ENCODE measurements around the gene OR10A3.

Gene OR10A3

GRCh38 chr11:7936615-7937014 is 4.9 kb downstream of the OR10A3 start:
- DNase-seq (ENCODE audit: low spot score), result no peak

DNA sequence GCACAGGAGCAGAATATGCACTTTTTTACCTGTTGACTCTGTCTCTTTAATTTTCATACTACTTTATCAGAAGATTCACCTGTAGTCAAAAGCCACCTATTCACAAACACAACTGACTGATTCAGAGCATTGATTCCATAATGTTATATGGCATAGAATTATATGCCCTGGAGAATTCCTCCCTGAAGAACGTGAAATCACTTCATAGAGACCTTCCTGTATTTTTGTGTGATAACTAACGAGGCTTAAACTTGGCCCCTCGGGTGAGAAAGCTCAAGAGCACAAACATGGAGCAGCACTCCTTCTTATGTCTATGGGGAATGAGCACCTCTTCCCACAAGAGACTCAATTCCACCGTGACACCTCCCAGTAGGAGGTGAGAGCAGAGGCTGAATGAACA is 10.3 kb downstream of the OR10A3 start, which contains the start of gene OR10A6:
OR10A6 (minus strand) TSS at position 101 of the 400 bp plus-strand sequence. CDS start 2,606 bp downstream, outside the sequence.
- no peak for DNase-seq (ENCODE audit: low spot score)

- no peak for DNase-seq (ENCODE audit: low spot score)
These were observed 13.9 kb downstream of the OR10A3 start for GRCh38 chr11:7927635-7928034.

DNA sequence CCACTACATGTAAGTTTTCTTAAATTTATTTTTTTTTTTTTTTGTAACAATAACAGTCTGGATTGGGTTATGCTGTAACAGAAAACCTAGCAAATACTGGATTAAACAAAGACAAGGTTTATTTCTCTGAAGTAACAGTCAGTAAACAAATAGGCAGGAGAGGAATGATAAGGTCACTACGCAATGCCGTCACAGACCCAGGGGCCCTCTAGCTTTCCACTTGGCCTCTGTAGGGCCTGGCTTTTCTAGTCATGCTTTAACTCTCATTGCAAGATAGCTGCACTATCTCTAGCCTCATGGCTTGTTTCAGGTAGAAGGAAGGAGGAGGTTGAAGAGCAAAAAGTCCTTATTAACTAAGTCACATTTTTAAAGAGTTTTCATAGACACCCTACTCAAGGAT is 17.0 kb downstream of the OR10A3 start:
- DNase-seq (ENCODE audit: low spot score), result no peak

- DNase-seq (ENCODE audit: low spot score), result no peak
These were observed 23.4 kb downstream of the OR10A3 start for GRCh38 chr11:7918141-7918540.

GRCh38 chr11:7911011-7911410 is 30.5 kb downstream of the OR10A3 start:
- DNase-seq (ENCODE audit: low spot score), result no peak

GRCh38 chr11:7910286-7910788 is 31.2 kb downstream of the OR10A3 start:
- DNase-seq (ENCODE audit: low spot score), result no peak

- no peak for DNase-seq (ENCODE audit: low spot score)
These were observed 31.8 kb downstream of the OR10A3 start for GRCh38 chr11:7909585-7910285.

DNA sequence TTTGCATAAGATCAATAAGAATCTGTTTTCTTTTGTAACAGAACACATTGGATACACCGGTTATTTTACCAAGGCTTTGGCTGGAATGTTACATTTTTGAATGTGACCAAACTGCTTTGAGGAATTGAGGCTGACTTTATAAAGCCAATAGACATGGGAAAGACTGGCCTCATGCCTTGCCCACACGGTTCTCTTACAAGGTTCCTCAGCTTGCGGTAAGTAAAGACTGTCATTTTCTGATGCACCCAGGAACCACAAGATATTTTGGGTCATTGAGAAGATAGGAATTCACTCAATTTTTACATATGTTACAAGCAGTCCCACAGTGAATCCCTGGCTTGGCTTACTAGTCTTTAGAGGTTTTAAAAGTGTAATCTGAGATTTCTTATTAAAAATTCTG is 34.4 kb downstream of the OR10A3 start:
- DNase-seq (ENCODE audit: low spot score), result no peak

GRCh38 chr11:7906481-7906880 is 35.0 kb downstream of the OR10A3 start:
- DNase-seq (ENCODE audit: low spot score), result no peak

DNA sequence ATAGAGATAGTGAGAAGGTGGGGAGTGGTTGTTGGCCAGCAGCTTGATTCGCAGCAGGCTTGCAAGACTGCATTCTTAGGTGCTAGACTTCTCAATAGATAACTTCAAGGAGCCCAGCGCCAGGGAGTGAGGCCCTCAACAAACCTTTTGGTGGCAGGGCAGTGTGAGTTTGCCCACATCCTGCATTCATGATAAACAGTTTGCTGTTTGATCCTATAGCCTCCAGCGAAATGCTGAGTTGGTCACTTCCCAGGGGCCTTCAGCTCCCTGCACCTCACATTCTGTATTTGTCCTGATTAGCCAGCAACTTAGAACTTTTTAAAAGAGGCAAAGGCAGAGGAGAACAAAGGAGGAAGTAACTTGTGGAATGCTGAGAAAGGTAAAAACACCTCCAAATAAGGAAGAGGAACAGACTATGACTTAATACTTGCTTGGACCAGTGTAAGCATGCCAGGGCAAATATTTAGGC is 35.5 kb downstream of the OR10A3 start:
- no peak for DNase-seq (ENCODE audit: low spot score)

GRCh38 chr11:7905549-7905948 is 36.0 kb downstream of the OR10A3 start:
- no peak for DNase-seq (ENCODE audit: low spot score)

DNA sequence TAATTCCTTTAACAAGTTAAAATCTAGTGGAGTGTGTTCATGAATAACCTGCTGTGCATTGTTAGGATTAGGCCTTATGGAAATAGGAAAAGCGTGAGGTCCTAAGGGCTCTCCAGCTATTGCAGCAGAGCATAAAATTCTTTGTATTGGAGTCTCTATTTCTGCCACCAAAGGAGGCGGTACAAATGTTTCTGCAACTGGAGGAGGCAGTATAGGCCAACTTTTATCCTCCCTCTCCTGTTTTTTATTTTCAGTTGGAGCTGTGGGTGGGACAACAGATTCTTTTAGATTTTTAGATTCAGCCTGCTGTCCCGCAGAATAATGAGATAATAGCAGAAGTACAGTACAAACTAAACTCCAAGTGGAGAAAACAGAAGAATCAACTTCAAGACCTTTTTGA is 36.6 kb downstream of the OR10A3 start:
- DNase-seq (ENCODE audit: low spot score), result no peak

- DNase-seq (ENCODE audit: low spot score), result no peak
These were observed 37.6 kb downstream of the OR10A3 start for GRCh38 chr11:7903940-7904339.

GRCh38 chr11:7901319-7901854 is 40.1 kb downstream of the OR10A3 start:
- DNase-seq (ENCODE audit: low spot score), result no peak

DNA sequence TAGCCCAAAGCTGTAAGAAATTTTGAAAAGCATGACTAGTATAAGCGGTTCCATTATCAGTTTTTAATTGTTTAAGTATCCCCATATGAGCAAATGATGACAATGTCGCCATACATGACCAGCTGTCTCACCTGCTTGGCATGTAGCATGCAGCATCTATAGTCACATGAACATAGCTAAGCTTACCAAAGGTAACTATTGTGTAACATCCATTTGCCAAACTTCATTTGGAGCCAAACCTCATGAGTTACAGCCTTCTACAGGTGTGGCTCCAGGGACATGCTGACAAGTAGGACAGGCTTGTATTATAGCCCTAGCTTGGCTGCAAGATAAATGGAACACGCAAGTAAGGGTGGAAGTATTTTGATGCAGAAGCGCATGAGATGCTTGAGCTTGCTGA is 40.8 kb downstream of the OR10A3 start:
- DNase-seq (ENCODE audit: low spot score), result no peak

- DNase-seq (ENCODE audit: low spot score), result no peak
These were observed 42.1 kb downstream of the OR10A3 start for GRCh38 chr11:7899418-7899817.

GRCh38 chr11:7898666-7899283 is 42.7 kb downstream of the OR10A3 start:
- no peak for DNase-seq (ENCODE audit: low spot score)

DNA sequence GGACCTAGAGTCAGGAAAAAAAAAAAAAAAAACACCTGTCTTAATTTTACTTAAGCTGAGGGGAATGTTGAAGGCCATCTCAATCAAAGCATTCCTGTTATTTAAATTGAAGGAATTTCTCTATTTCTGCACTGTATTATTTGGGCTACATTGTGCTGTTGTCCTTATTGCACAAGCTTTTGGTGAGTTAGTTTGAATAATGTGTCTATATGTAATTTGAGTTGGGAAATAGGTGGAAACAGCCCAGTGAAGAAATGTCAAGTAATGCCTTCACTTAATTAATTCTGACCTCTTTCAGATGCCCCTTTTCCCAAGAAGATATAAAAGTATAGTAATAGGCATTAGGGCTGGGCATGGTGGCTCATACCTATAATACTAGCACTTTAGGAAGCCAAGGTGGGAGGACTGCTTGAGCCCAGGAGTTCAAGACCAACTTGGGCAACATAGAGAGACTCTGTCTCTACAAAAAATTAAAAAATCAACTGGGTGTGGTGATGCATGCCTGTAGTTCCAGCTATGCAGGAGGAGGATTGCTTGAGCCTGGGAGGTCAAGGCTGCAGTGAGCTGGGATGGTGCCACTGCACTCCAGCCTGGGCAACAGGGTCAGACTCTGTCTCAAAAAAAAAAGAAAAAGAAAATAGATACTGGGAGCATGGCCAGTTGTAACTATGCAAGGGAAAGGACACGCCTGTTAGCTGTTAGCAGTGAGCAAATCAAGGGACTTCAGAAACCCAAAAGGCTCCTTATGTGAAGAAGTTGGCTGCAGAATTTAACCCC is 45.3 kb downstream of the OR10A3 start:
- no peak for DNase-seq (ENCODE audit: low spot score)

DNA sequence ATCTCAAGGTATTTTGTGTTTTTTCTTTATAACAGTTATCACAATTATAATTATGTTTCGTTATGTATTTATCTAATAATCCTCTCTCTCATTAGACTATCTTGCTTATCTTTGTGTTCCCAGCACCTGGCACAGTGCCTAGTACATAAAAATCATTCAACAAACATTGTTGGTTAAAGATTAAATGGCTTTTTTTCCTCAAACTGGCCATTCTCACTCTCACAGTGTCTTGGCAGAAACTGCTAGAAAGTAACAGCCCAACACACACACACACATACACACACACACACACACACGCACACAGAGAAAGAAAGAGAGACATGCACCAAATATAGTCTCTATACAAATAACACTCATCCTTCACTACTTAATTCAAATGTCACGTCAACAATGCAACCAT is 47.3 kb downstream of the OR10A3 start:
- DNase-seq (ENCODE audit: low spot score), result no peak

DNA sequence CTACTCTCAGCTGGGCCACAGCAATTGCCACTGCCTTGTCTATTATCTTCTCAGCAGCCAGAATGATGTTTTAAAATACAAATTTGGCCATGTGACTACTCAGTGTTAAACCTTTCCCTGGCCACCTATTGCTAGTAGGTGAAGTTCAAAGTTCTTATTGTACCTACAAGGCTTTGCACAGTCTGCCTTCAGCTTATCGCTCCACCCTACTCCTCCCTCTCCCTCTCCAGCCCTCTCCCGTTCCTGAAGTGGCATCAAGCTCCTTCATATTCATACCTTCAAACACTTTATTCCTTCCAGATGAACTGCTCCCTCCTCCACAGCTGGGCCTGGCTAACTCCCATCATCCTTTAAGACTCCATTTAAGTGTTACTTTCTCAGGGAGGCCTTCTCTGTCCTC is 47.7 kb downstream of the OR10A3 start:
- DNase-seq (ENCODE audit: low spot score), result no peak

GRCh38 chr11:7892840-7893254 is 48.7 kb downstream of the OR10A3 start:
- peak; percentile 47 for DNase-seq (ENCODE audit: low spot score)

Measured in HuH-7 (cell line).